Mesendoderm (in vitro differentiated cells): Measurements from ENCODE around the gene PPARA.

Experiments used
- DNase-seq: peaks from one replicate; pipeline ENCODE4 v3.0.0; 2013
- H2AK5ac ChIP-seq: 2 replicates; pipeline ENCODE4 v1.6.1; 2013; ENCODE audit warnings: low read length, inconsistent platforms
- H2BK120ac ChIP-seq: 2 replicates; pipeline ENCODE4 v1.6.1; 2013; ENCODE audit warnings: low read depth, mild to moderate bottlenecking, low read length, moderate library complexity, mixed read lengths
- H2BK15ac ChIP-seq: replicated peaks from 2 replicates; pipeline ENCODE4 v1.6.1; 2013; ENCODE audit warnings: low read depth, mild to moderate bottlenecking, moderate library complexity
- H2BK5ac ChIP-seq: 2 replicates; pipeline ENCODE4 v1.6.1; 2013; ENCODE audit warnings: low read length, inconsistent platforms
- H3K18ac ChIP-seq: 2 replicates; pipeline ENCODE4 v1.6.1; 2013; ENCODE audit warnings: mild to moderate bottlenecking, low read length, mixed read lengths
- H3K23ac ChIP-seq: one replicate; pipeline ENCODE4 v1.6.1; 2013; ENCODE audit warnings: low read length
- H3K27ac ChIP-seq: 2 replicates; pipeline ENCODE4 v1.5.1; 2013; ENCODE audit warnings: low read depth, mild to moderate bottlenecking, inconsistent platforms, low read length, moderate library complexity
- H3K27me3 ChIP-seq: 2 replicates; pipeline ENCODE4 v1.6.1; 2013; ENCODE audit warnings: low read length, control low read depth, mild to moderate bottlenecking, inconsistent platforms; ENCODE audit not compliant: insufficient read depth, poor library complexity
- H3K36me3 ChIP-seq: 2 replicates; pipeline ENCODE4 v1.6.1; 2013; ENCODE audit warnings: low read length, inconsistent platforms; ENCODE audit not compliant: control insufficient read depth, insufficient read depth
- H3K4ac ChIP-seq: one replicate; pipeline ENCODE4 v1.6.1; 2013; ENCODE audit warnings: low read depth, mild to moderate bottlenecking, low read length, moderate library complexity
- H3K4me1 ChIP-seq: 2 replicates; pipeline ENCODE4 v1.6.1; 2013; ENCODE audit warnings: low read depth, low read length, inconsistent platforms; ENCODE audit not compliant: control insufficient read depth
- H3K4me2 ChIP-seq: 2 replicates; pipeline ENCODE4 v1.6.1; 2013; ENCODE audit warnings: low read length
- H3K4me3 ChIP-seq: 2 replicates; pipeline ENCODE4 v1.5.1; 2013; ENCODE audit warnings: mild to moderate bottlenecking, low read length
- H3K56ac ChIP-seq: one replicate; pipeline ENCODE4 v1.6.1; 2013; ENCODE audit warnings: low read length
- H3K79me1 ChIP-seq: 2 replicates; pipeline ENCODE4 v1.6.1; 2013; ENCODE audit warnings: low read length, inconsistent platforms
- H3K79me2 ChIP-seq: 2 replicates; pipeline ENCODE4 v1.6.1; 2013; ENCODE audit warnings: mild to moderate bottlenecking, low read length; ENCODE audit not compliant: control insufficient read depth, insufficient read depth
- H3K9ac ChIP-seq: 2 replicates; pipeline ENCODE4 v1.6.1; 2013; ENCODE audit warnings: low read length, inconsistent platforms
- H4K5ac ChIP-seq: one replicate; pipeline ENCODE4 v1.6.1; 2013; ENCODE audit warnings: low read length
- H4K8ac ChIP-seq: one replicate; pipeline ENCODE4 v1.6.1; 2013; ENCODE audit warnings: low read depth, mild to moderate bottlenecking, control low read depth, low read length, moderate library complexity
- WGBS: extraction: QIAGEN DNeasy Blood & Tissue Kit; methylation state at CpG from one replicate; pipeline ENCODE4 v1.1.7; 2013; ENCODE audit warnings: low lambda C conversion rate, missing lambda C conversion rate; ENCODE audit not compliant: insufficient coverage; ENCODE audit errors: extremely low coverage; 5-methylcytosine and 5-hydroxymethylcytosine counted together

PPARA gene

GRCh38 chr22:46213052-46213451, 62.7 kb downstream of the PPARA start:
- no peak overlapping the region for H3K4me2 ChIP-seq
- no peaks in the 10 kb centered on the region for H3K36me3 ChIP-seq
- H3K23ac ChIP-seq: no peak overlapping the region
- H3K4me3 ChIP-seq: no peak overlapping the region
- H4K5ac ChIP-seq: no peak overlapping the region
- H3K27me3 ChIP-seq: no peaks in the 10 kb centered on the region
- H2AK5ac ChIP-seq: no peak overlapping the region
- H3K27ac ChIP-seq: no peak overlapping the region
- H3K79me1 ChIP-seq: no peaks in the 10 kb centered on the region
- no peak for DNase-seq
- H2BK5ac ChIP-seq: no peak overlapping the region
- H3K56ac ChIP-seq: no peak overlapping the region
- no peak overlapping the region for H4K8ac ChIP-seq
- no peak overlapping the region for H3K18ac ChIP-seq
- no peaks in the 10 kb centered on the region for H3K79me2 ChIP-seq
- H3K4ac ChIP-seq: no peak overlapping the region
- no peak overlapping the region for H2BK120ac ChIP-seq
- H3K9ac ChIP-seq: no peak overlapping the region
- no CpG with 5 or more reads among the region's 4 CpGs for WGBS
- H2BK15ac ChIP-seq: no peak overlapping the region
- H3K4me1 ChIP-seq: no peaks in the 10 kb centered on the region

GRCh38 chr22:46214149-46214548, 63.8 kb downstream of the PPARA start:
- H3K79me2 ChIP-seq: no peaks in the 10 kb centered on the region
- no peak overlapping the region for H3K4me3 ChIP-seq
- H3K27me3 ChIP-seq: no peaks in the 10 kb centered on the region
- H3K23ac ChIP-seq: no peak overlapping the region
- H2AK5ac ChIP-seq: no peak overlapping the region
- no peak overlapping the region for H3K56ac ChIP-seq
- no peak for DNase-seq
- H2BK15ac ChIP-seq: no peak overlapping the region
- no peaks in the 10 kb centered on the region for H3K79me1 ChIP-seq
- H3K4ac ChIP-seq: no peak overlapping the region
- H4K8ac ChIP-seq: no peak overlapping the region
- H2BK5ac ChIP-seq: no peak overlapping the region
- no peak overlapping the region for H2BK120ac ChIP-seq
- H3K36me3 ChIP-seq: no peaks in the 10 kb centered on the region
- no peaks in the 10 kb centered on the region for H3K4me1 ChIP-seq
- no peak overlapping the region for H3K9ac ChIP-seq
- no peak overlapping the region for H4K5ac ChIP-seq
- no peak overlapping the region for H3K4me2 ChIP-seq
- no peak overlapping the region for H3K18ac ChIP-seq
- WGBS: 100% methylated on average over 4 of the region's 29 CpGs
- H3K27ac ChIP-seq: no peak overlapping the region

- no peak overlapping the region for H3K27ac ChIP-seq
- no peak overlapping the region for H3K23ac ChIP-seq
- no peak overlapping the region for H4K8ac ChIP-seq
- H2AK5ac ChIP-seq: no peak overlapping the region
- H2BK120ac ChIP-seq: no peak overlapping the region
- H3K4me3 ChIP-seq: no peak overlapping the region
- no peak for DNase-seq
- no peak overlapping the region for H3K56ac ChIP-seq
- H3K4ac ChIP-seq: no peak overlapping the region
- no peaks in the 10 kb centered on the region for H3K4me1 ChIP-seq
- no peak overlapping the region for H3K4me2 ChIP-seq
- H3K27me3 ChIP-seq: no peaks in the 10 kb centered on the region
- H3K79me1 ChIP-seq: no peaks in the 10 kb centered on the region
- H4K5ac ChIP-seq: no peak overlapping the region
- no peak overlapping the region for H2BK5ac ChIP-seq
- no peak overlapping the region for H3K18ac ChIP-seq
- WGBS: 100% methylated on average over 6 of the region's 28 CpGs
- H2BK15ac ChIP-seq: no peak overlapping the region
- no peak overlapping the region for H3K9ac ChIP-seq
- no peaks in the 10 kb centered on the region for H3K79me2 ChIP-seq
- no peaks in the 10 kb centered on the region for H3K36me3 ChIP-seq
Observed at GRCh38 chr22:46214616-46215015, 64.3 kb downstream of the PPARA start.

GRCh38 chr22:46219636-46220035, 69.3 kb downstream of the PPARA start:
- Histone ChIP-seq H2BK120ac (no peak overlapping the region), H2BK5ac (no peak overlapping the region), H3K79me1 (no peaks in the 10 kb centered on the region), H3K4me1 (no peaks in the 10 kb centered on the region), H2BK15ac (no peak overlapping the region), H2AK5ac (no peak overlapping the region), H3K9ac (no peak overlapping the region), H3K23ac (no peak overlapping the region), H3K4me3 (no peak overlapping the region), H3K79me2 (no peaks in the 10 kb centered on the region), H4K8ac (no peak overlapping the region), H3K56ac (no peak overlapping the region), H3K4ac (no peak overlapping the region), H3K4me2 (no peak overlapping the region), H3K27ac (no peak overlapping the region), H3K36me3 (no peaks in the 10 kb centered on the region), H3K18ac (no peak overlapping the region), H4K5ac (no peak overlapping the region), H3K27me3 (no peaks in the 10 kb centered on the region)
- no CpG with 5 or more reads among the region's 10 CpGs for WGBS
- no peak for DNase-seq

- Histone ChIP-seq H3K36me3 (no peaks in the 10 kb centered on the region), H3K79me2 (no peaks in the 10 kb centered on the region), H2BK15ac (no peak overlapping the region), H4K5ac (no peak overlapping the region), H2BK120ac (no peak overlapping the region), H3K27ac (no peak overlapping the region), H3K4me1 (no peaks in the 10 kb centered on the region), H2AK5ac (no peak overlapping the region), H3K4me3 (no peak overlapping the region), H3K79me1 (no peaks in the 10 kb centered on the region), H2BK5ac (no peak overlapping the region), H3K9ac (no peak overlapping the region), H3K56ac (no peak overlapping the region), H3K27me3 (no peaks in the 10 kb centered on the region), H3K4ac (no peak overlapping the region), H3K23ac (no peak overlapping the region), H3K18ac (no peak overlapping the region), H3K4me2 (no peak overlapping the region), H4K8ac (no peak overlapping the region)
- DNase-seq: no peak
- no CpG with 5 or more reads among the region's 5 CpGs for WGBS
Observed at GRCh38 chr22:46220921-46221320, 70.6 kb downstream of the PPARA start.

- Histone ChIP-seq H3K4me1 (no peaks in the 10 kb centered on the region), H3K27me3 (no peaks in the 10 kb centered on the region), H3K56ac (no peak overlapping the region), H2BK5ac (no peak overlapping the region), H3K9ac (no peak overlapping the region), H2AK5ac (no peak overlapping the region), H2BK120ac (no peak overlapping the region), H3K4me2 (no peak overlapping the region), H2BK15ac (no peak overlapping the region), H4K5ac (no peak overlapping the region), H4K8ac (no peak overlapping the region), H3K79me1 (no peaks in the 10 kb centered on the region), H3K27ac (no peak overlapping the region), H3K4me3 (no peak overlapping the region), H3K36me3 (no peaks in the 10 kb centered on the region), H3K4ac (no peak overlapping the region), H3K23ac (no peak overlapping the region), H3K79me2 (no peaks in the 10 kb centered on the region), H3K18ac (no peak overlapping the region)
- no CpG with 5 or more reads among the region's 23 CpGs for WGBS
- DNase-seq: no peak
Observed at GRCh38 chr22:46224044-46224897, 73.9 kb downstream of the PPARA start.
